Tibial artery (tissue), 4 donors: ENCODE data around the gene IMMT.
"Not testable (repeated sequence)": the region's sequence is repeated elsewhere in the genome, so short reads cannot be mapped to it uniquely, and the experiment has no call there.

Source experiments
- DNase-seq, 2 donors: peaks; one replicate each; pipeline ENCODE4 v3.0.0-alpha.2; 2019
- H3K27ac ChIP-seq, 2 donors: fragments of 200-600 bp; sonication (generic) in 1 of 2; 1 replicate in 1 of 2; 2 replicates in 1 of 2; pipeline ENCODE4 v1.5.1; 2018 to 2019; ENCODE audit warnings: mild to moderate bottlenecking in 1 of 2
- H3K27me3 ChIP-seq, 2 donors: fragments of 200-600 bp; sonication (generic) in 1 of 2; one replicate each; pipeline versions ENCODE4 v1.5.1 to v1.6.0; 2016 to 2019
- H3K36me3 ChIP-seq, 3 donors: fragments of 200-600 bp; sonication (generic) in 2 of 3; one replicate each; pipeline ENCODE4 v1.5.1; 2016 to 2019; ENCODE audit warnings: mild to moderate bottlenecking in 2 of 3
- H3K4me1 ChIP-seq, 4 donors: fragments of 200-600 bp; sonication (generic) in 2 of 4; 1 replicate in 3 of 4; 2 replicates in 1 of 4; pipeline ENCODE4 v1.5.1; 2016 to 2019
- H3K4me3 ChIP-seq, 2 donors: fragments of 200-600 bp; sonication (generic) in 1 of 2; 1 replicate in 1 of 2; 2 replicates in 1 of 2; pipeline ENCODE4 v1.5.1; 2018 to 2019; ENCODE audit warnings: mild to moderate bottlenecking in 2 of 2
- H3K9me3 ChIP-seq, 3 donors: fragments of 200-600 bp; sonication (generic) in 1 of 3; one replicate each; pipeline ENCODE4 v1.5.1; 2016 to 2019
- intact Hi-C: fragments of 100-400 bp; cut with DNase I; formaldehyde crosslinking; loops from one replicate; pipeline ENCODE4 v1.15.0; 2023; ENCODE audit warnings: low total_unique reads
- TF ChIP-seq, protein P1 (sequence below), 2 experiments: fragments of 200-600 bp in 1 of 2; fragments of 450-650 bp in 1 of 2; IDR thresholded peaks; one replicate each; pipeline ENCODE4 v1.5.1; 2017 to 2019; ENCODE audit warnings: antibody characterized with exemption in 2 of 2, mild to moderate bottlenecking in 1 of 2, moderate library complexity in 1 of 2

Gene IMMT

DNA sequence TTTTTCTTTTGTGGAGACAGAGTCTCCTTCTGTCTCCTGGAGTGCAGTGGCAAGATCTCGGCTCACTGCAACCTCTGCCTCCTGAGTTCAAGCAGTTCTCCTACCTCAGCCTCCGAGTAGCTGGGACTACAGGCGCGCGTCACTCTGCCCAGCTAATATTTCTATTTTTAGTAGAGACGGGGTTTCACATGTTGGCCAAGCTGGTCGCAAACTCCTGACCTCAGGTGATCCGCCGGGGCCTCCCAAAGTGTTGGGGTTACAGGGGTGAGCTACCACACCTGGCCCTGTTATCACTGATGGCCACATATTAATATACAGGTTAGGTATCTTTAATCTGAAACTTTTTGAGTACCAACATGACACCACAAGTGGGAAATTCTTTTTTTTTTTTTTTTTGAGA lies 7.4 kb upstream of the IMMT start:
- TF ChIP-seq, protein P1, sequence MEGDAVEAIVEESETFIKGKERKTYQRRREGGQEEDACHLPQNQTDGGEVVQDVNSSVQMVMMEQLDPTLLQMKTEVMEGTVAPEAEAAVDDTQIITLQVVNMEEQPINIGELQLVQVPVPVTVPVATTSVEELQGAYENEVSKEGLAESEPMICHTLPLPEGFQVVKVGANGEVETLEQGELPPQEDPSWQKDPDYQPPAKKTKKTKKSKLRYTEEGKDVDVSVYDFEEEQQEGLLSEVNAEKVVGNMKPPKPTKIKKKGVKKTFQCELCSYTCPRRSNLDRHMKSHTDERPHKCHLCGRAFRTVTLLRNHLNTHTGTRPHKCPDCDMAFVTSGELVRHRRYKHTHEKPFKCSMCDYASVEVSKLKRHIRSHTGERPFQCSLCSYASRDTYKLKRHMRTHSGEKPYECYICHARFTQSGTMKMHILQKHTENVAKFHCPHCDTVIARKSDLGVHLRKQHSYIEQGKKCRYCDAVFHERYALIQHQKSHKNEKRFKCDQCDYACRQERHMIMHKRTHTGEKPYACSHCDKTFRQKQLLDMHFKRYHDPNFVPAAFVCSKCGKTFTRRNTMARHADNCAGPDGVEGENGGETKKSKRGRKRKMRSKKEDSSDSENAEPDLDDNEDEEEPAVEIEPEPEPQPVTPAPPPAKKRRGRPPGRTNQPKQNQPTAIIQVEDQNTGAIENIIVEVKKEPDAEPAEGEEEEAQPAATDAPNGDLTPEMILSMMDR (IDR thresholded peaks at IDR 0.05), result no peak
- DNase-seq, result no peak
- intact Hi-C loops, result no loop called here
- peaks cover 0 to 28% (median 9%) of the 10 kb centered on the region in 4 donors for H3K4me1 ChIP-seq
- H3K36me3 ChIP-seq, result peaks cover 19 to 23% (median 20%) of the 10 kb centered on the region in 3 donors
- no peak overlapping the region for H3K27ac ChIP-seq
- H3K9me3 ChIP-seq, result no peaks in the 10 kb centered on the region
- no peaks in the 10 kb centered on the region for H3K27me3 ChIP-seq
- no peak overlapping the region for H3K4me3 ChIP-seq

- H3K4me3 ChIP-seq, result no peak overlapping the region
- no peak overlapping the region for H3K27ac ChIP-seq
- intact Hi-C loops, result no loop called here
- peaks cover 15 to 19% (median 16%) of the 10 kb centered on the region in 3 donors for H3K36me3 ChIP-seq
- H3K27me3 ChIP-seq, result no peaks in the 10 kb centered on the region
- TF ChIP-seq, protein P1 (IDR thresholded peaks at IDR 0.05), result no peak
- H3K9me3 ChIP-seq, result no peaks in the 10 kb centered on the region
- no peak for DNase-seq
- H3K4me1 ChIP-seq, result peaks cover 0 to 28% (median 9%) of the 10 kb centered on the region in 4 donors
Observed at GRCh38 chr2:86202336-86202692, 7.1 kb upstream of the IMMT start.

- peaks cover 10 to 14% (median 11%) of the 10 kb centered on the region in 3 donors for H3K36me3 ChIP-seq
- no peak overlapping the region for H3K27ac ChIP-seq
- H3K9me3 ChIP-seq, result no peaks in the 10 kb centered on the region
- H3K4me1 ChIP-seq, result peaks cover 0 to 28% (median 9%) of the 10 kb centered on the region in 4 donors
- intact Hi-C loops, result no loop called here
- no peak for DNase-seq
- no peak overlapping the region for H3K4me3 ChIP-seq
- no peaks in the 10 kb centered on the region for H3K27me3 ChIP-seq
- TF ChIP-seq, protein P1 (IDR thresholded peaks at IDR 0.05), result no peak
Observed at GRCh38 chr2:86201671-86202335, 6.5 kb upstream of the IMMT start.

DNA sequence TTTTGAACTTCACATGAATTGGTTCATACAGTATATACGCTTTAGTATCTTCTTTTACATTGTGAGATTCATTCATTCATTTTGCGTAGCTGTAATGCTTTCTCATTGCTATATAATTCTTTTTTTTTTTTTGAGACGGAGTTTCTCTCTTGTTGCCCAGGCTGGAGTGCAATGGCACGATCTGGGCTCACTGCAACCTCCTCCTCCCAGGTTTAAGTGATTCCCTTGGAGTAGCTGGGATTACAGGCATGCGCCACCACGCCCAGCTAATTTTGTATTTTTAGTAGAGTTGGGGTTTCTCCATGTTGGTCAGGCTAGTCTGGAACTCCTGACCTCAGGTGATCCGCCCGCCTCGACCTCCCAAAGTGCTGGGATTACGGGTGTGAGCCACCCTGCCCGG lies 5.3 kb upstream of the IMMT start:
- DNase-seq, H3K36me3 ChIP-seq, H3K27me3 ChIP-seq, H3K9me3 ChIP-seq, H3K27ac ChIP-seq, intact Hi-C loops: not testable (repeated sequence)
- peak overlapping the region; percentile 62 to 64 for H3K4me3 ChIP-seq
- peaks cover 0 to 38% (median 16%) of the 10 kb centered on the region in 4 donors for H3K4me1 ChIP-seq

GRCh38 chr2:86199834-86200177 lies 4.5 kb upstream of the IMMT start:
- TF ChIP-seq, protein P1 (IDR thresholded peaks at IDR 0.05), result no peak
- intact Hi-C loops, result no loop called here
- no peak for DNase-seq
- Histone ChIP-seq H3K27ac (peak overlapping the region; percentile 76 to 81), H3K9me3 (no peaks in the 10 kb centered on the region), H3K36me3 (no peaks in the 10 kb centered on the region), H3K4me3 (peak overlapping the region; percentile 62 to 64), H3K27me3 (no peaks in the 10 kb centered on the region), H3K4me1 (peaks cover 0 to 38% (median 16%) of the 10 kb centered on the region in 4 donors)

GRCh38 chr2:86195808-86196387 lies 636 bp upstream of the IMMT start:
- Histone ChIP-seq H3K36me3 (peaks cover 0 to 2% (median 0%) of the 10 kb centered on the region in 3 donors), H3K9me3 (no peaks in the 10 kb centered on the region), H3K4me3 (peak overlapping the region; percentile 73 to 74), H3K4me1 (peaks cover 0 to 64% (median 41%) of the 10 kb centered on the region in 4 donors), H3K27ac (peak overlapping the region; percentile 91 to 94), H3K27me3 (no peaks in the 10 kb centered on the region)
- TF ChIP-seq, protein P1 (IDR thresholded peaks at IDR 0.05), result no peak
- DNase-seq, result no peak
- intact Hi-C loops, result no loop called here
